HG02970 (cell line): ENCODE results near the gene MERTK.
"Not testable (repeated sequence)": the region's sequence is repeated elsewhere in the genome, so short reads cannot be mapped to it uniquely, and the experiment has no call there.

Source experiments
- ATAC-seq: cut with Tn5 transposase; IDR thresholded peaks from one replicate; pipeline ENCODE4 v1.9.1; 2021; ENCODE audit warnings: mild to moderate bottlenecking, moderate library complexity, moderate number of reproducible peaks; ENCODE audit not compliant: unreplicated experiment, low FRiP score

Gene MERTK

GRCh38 chr2:111909079-111909478 is 10.7 kb downstream of the MERTK start:
- ATAC-seq: no peak

GRCh38 chr2:111909997-111910396 is 11.6 kb downstream of the MERTK start:
- ATAC-seq: not testable (repeated sequence)

- no peak for ATAC-seq
Observed at GRCh38 chr2:111910609-111911277, 12.3 kb downstream of the MERTK start.

GRCh38 chr2:111911295-111911977 is 13.0 kb downstream of the MERTK start:
- not testable (repeated sequence) for ATAC-seq

GRCh38 chr2:111912547-111912946 is 14.1 kb downstream of the MERTK start:
- ATAC-seq: no peak

DNA sequence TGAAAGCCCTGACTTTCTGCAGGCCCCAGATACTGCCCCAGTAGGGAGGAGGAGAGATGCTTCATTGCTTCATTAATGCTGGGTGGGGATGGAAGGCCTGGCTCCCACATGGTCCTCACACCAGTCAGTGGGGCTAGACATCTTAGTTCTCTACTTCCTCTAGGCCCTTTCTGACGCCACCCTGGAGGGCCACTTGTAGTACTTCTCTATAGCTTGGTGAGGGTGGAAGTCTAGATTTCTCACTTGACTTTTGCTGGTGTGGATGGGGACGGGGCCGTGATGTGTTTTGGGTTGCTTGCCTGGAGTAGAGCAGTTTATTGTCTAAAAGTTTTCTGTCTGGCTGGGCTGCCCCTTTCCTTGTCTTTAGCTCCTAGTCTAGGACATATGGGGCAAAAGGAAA is 18.7 kb downstream of the MERTK start:
- no peak for ATAC-seq

DNA sequence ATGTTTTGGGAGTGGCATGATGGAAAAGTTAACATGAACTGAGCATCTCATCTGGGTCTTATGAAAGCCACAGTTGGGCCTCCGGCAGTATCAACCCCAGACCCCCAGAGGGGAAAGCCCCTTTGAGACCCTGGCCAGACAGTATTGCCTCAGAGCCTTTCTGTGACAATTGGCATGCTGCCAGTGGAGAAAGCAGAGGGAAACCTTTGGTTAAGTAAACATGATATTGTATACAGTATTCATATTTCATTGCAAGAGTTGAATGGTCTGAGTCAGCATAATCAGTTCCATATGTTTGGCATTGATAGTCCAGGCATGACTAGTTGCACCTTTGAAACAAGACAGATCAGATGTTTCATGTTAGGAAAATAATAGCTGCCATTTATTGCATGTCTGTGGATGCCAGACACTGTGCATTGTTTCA is 20.0 kb downstream of the MERTK start:
- ATAC-seq: no peak

DNA sequence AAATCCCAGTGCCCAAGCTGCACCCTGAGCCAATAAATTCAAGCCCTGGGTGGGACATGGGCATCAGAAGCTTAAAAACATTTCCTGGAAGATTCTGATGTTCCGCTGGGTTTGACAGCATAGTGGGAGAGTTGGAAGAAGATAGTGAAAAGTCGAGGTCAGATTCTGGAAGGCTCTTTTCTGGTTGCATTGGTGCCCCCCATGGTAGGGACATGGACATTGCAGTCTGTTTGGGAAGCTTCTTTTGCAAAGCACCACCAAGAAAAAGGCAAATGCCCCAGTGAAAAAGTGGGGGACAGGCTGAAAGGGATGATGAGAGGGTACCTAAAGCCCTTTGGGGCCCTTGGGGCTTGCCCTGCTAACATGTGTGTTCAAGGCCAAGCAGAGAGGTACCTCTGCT is 21.0 kb downstream of the MERTK start:
- no peak for ATAC-seq

- ATAC-seq: no peak
Observed at GRCh38 chr2:111919794-111920608, 21.6 kb downstream of the MERTK start.

- ATAC-seq: no peak
Observed at GRCh38 chr2:111923276-111923804, 24.9 kb downstream of the MERTK start.

- ATAC-seq: no peak
Observed at GRCh38 chr2:111924617-111925107, 26.3 kb downstream of the MERTK start.

DNA sequence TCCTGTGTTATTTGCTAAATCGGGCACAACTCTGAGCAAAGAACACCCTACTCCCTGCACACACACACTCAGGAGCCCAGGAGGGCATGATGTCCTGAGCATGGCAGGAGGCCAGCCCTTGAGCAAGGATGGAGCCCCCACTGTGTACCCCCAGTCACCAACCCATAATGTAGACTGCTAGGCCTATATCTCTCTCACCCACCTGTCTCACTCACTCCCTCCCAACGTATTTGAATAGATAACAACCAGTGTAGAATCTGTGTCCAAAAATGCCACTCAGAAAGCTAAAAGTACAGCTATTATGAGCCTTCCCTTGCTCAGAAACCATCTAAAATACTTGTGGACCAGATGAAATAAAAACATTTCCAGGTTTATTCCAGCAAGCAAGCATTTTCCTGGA is 29.3 kb downstream of the MERTK start:
- ATAC-seq: no peak

GRCh38 chr2:111930409-111930808 is 32.0 kb downstream of the MERTK start:
- no peak for ATAC-seq

DNA sequence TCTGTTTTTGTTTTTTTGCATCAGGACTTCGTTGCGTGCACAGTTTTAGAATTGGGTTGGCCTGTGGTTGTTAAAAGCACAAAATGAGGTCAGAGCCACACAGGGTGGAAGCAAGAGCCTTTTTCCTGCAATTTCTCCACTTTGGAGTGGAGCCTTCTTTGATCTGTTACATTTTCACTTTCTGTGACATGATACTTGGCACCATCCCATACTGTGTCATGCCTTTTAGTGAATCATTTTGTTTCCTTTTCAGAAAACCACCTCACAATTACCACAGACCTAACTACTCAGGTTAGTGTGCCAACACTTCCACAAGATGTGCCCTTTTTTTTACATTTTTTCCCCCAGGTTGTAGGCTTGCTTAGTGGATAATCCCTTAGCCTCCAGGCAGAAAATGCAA is 32.5 kb downstream of the MERTK start:
- no peak for ATAC-seq

DNA sequence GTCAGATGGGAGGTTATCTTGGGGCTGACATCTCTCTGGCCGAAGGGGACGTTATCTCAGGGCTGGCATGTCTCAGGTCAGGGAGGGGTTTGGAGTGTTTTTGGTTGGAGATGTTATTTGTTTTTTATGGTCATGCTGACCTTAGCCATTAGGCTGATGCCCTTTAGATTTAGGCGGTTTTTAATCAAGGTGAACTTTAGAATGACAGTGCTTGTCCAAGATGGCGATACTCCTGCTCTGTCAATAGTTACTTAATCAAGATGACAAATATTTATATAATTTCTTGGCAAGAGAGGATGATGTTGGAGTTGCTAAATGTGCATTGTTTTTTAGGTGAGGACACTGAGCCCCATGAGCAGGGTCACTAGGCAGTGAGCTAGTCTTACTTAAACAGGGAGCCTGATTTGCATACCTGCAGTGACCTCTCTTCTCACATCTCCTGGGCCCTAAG is 34.5 kb downstream of the MERTK start:
- ATAC-seq: no peak

DNA sequence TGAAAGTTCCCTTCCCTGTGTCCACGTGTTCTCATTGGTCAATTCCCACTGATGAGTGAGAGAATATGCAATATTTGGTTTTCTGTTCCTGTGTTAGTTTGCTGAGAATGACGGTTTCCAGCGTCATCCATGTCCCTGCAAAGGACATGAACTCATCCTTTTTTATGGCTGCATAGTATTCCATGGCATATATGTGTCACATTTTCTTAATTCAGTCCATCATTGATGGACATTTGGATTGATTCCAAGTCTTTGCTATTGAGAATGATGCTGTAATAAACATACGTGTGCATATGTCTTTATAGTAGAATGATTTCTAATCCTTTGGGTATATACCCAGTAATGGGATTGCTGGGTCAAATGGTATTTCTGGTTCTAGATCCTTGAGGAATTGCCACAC is 35.5 kb downstream of the MERTK start:
- ATAC-seq: not testable (repeated sequence)

- ATAC-seq: no peak
Observed at GRCh38 chr2:111936881-111937280, 38.5 kb downstream of the MERTK start.

GRCh38 chr2:111938392-111938791 is 40.0 kb downstream of the MERTK start:
- no peak for ATAC-seq

DNA sequence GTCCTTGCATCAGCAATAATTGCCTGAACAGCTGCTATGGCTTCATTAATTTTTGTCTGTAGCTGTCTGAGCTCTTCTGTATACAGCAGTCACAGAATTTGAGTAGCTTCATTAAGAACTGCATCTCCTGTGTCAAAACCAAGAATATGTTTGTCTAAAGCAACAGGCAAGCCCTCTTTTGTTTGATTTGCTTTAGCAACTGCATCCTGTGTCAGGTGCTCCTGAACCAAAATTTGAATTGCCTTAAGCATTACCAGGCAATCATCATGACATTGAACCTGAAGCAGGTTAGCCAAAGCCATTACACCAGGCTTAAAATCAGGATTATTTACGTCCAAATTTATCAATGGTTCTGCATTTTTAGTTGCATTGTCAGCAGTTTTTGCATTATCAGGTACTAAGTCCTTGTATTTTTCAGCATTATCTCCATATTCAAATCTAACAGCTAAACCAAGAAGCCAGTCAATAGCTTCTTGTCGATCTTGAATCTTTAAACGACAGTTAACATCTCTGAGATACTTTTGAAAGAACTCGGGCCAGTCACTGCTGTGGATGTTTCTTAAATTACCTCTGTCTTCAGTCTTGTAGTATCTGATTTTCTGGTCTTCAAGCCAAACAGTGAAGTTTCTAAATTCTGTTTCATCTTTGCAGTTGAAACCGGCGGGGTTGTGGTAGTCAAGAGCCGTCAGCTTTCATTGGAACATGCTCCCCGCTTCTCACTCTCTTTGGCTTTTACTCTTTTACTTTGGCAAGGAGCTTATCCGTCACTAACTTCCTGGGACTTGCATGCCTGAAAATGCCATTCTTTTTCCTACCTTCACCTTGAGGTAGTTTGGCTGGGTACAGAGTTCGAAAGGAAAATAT is 42.2 kb downstream of the MERTK start:
- ATAC-seq: no peak

GRCh38 chr2:111941531-111941930 is 43.1 kb downstream of the MERTK start:
- no peak for ATAC-seq
